Stimulated activated CD4-positive, alpha-beta T cell treated with anti-CD3 and anti-CD28 coated beads, Interleukin-12 subunit alpha, Interleukin-12 subunit beta, amount 100 ng/mL, for 48 hours (primary cell): ENCODE results near the gene RAB5IF.
A peak's percentile ranks its signal among the peaks of the same experiment; 100 is the strongest.
"Not testable (repeated sequence)": the region's sequence is repeated elsewhere in the genome, so short reads cannot be mapped to it uniquely, and the experiment has no call there.

Experiments
- DNase-seq, 3 donors: peaks; one replicate each; pipeline ENCODE4 v3.0.0-alpha.2; 2020; ENCODE audit warnings: low read depth in 2 of 3, low spot score in 1 of 3

Gene RAB5IF

DNA sequence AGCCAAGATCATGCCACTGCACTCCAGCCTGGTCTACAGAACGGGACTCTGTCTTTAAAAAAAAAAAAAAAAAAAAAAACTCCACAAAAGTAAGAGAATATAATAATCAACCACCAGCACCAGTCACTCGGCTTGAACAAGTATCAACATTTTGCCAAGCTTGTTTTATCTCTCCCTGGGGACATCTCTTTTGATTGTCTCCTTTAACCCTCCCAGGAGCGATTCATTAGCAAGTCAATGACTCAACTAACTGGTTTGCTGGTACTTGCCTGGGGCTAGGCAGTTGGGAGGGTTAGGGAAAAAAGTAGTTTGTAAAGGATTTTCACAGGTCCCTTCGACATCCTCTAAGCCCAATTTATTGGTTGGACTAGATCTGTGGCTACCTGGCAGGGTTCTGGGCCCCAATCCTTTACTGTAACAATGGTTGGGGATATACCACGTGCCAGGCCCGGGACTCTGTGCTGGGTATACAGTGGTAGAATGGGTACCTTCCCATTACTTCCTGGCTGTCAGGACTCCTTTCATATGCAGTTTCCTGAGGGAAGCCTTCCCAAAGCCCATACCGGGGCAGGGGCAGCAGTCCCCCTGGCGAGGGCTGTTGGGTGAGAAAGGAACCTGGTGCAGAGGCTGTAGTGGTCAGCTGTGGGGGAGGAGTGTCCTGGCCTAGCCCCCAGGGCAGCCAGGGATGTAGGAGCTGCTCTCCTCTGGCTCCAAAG lies 20.0 kb upstream of the RAB5IF start:
- no peak for DNase-seq

DNA sequence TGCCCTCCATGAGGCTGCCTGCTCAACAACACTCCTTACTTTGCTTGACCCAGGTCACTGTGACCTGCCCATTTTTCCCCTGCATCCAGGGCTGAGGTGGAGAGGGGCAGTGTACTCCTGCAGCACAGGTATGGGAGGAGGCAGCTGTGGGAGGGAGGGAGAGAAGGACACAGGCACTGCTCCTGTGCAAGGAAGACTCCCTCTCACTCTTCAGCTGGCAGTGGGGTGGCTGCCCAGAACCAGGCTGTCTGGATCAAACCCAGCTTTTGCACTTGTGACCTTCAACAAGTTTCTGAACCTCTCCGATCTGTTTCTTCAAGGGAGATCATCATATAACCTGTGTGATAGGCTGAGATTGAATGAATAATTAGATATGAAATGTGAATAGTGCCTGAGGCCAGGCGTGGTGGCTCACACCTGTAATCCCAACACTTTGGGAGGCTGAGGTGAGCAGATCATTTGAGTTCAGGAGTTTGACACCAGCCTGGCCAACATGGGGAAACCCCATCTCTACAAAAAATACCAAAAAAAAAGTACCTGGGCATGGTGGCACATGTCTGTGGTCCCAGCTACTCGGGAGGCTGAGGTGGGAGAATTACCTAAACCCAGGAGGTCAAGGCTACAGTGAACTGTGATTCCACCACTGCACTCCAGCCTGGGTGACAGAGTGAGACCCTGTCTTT lies 18.1 kb upstream of the RAB5IF start:
- DNase-seq: no peak

DNA sequence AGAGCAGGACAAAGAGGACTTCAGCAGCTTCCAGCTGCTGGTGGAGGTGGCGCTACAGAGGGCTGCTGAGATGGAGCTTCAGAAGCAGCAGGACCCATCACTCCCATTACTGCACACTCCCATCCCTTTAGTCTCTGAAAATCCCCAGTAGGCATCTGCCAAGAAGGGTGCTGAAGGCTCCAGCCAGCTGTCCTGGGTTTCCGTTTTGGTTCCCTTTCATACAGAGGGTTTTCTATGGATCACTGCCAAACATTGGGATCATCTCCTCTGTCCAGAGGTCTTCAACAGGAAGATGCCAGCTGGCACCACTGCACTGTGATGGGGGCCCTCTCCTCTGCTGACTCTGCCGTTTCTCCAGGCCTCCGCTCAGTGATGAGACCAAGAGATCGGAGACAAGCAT lies 14.3 kb upstream of the RAB5IF start:
- DNase-seq: no peak

DNA sequence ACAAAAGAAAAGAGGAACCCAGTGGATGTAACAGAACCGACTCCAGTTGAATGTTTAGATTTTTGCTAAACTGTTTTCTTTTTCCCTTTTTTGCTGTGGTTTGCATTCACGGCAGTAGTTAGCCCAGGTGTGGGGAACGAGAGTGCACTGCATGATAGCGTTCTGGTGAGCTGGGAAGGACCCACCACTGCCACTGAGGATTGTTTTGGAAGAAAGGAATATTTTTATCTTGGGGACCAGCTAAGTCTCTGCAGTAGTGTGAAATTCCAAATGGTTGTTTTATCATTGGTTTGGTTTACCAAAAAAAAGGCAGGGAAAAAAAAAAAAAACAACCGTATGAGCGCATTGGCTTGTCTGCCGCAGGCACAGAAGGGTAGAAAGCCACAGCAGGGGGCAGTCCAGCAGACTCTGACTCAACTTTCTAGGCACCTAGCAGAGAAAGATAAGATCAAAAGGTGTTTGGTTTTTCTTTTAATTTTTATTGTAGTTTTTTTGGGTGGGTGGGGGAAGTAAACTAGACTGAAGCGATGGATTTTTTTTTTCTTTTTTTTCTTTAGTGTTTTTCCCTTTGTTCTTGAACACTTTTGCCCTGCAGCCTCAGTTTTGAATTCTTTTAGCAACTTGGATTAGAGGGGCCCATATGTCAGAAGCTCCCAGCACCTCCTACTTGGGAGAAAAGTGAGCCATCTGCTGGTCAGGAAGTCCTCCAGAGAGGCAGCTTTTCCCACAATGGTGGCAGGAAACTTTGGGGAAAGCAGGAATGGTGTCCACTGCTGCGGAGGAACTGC lies 13.5 kb upstream of the RAB5IF start:
- DNase-seq: no peak

DNA sequence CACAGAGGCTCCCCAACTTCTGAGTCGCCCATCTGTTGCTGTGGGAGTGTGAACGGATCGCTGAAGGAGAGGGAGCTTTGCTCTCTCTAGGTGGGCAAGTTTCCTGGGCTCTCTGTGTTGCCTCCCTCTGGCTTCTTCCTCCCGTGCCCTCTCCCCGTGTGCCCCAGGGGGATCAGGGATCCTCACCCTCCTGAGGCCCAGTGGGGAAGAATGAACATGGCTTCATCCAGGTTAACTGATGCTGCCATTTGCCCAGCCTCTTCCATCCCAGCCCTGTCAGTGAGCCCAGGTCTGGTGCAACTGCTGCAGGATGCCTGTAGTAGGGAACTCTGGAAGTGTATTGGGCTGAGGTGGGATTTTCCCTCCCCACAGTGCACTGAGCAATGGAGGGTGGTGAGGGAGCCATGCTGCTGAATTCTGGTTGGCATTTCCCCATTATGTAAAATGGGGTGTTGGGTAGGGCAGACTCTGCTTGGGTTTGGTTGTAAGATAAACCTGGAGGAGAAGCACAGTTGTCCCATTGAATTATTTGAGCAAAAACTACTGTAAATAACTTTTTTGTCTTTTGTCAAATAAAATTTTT lies 12.1 kb upstream of the RAB5IF start:
- no peak for DNase-seq

- DNase-seq: no peak
Measured at GRCh38 chr20:36599912-36600345, 5.7 kb upstream of the RAB5IF start.

- DNase-seq: no peak
Measured at GRCh38 chr20:36601540-36601939, 4.0 kb upstream of the RAB5IF start.

DNA sequence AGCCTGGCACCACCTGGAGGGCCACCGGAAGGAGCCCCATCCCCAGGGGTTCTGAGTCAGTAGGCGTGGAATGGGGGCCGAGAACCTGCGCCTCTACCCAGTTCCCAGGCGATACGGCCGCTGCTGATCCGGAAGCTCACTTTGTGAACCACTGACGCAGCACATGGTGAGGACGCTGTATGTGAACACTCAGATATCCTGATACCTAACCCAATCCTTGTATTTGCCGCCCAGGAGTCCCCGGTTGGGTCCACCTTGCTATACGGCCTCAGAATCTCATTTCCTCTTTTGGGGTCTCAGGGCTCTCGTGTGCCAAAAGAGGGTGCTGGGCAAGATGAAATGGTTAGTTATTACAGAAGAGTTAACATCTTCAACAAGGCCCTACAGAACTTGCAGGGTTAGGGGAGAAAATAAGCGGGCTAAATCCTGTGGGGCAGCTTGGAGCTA lies 604 bp upstream of the RAB5IF start:
- DNase-seq: peak in 2 of 3 donors; percentile 34 to 45

DNA sequence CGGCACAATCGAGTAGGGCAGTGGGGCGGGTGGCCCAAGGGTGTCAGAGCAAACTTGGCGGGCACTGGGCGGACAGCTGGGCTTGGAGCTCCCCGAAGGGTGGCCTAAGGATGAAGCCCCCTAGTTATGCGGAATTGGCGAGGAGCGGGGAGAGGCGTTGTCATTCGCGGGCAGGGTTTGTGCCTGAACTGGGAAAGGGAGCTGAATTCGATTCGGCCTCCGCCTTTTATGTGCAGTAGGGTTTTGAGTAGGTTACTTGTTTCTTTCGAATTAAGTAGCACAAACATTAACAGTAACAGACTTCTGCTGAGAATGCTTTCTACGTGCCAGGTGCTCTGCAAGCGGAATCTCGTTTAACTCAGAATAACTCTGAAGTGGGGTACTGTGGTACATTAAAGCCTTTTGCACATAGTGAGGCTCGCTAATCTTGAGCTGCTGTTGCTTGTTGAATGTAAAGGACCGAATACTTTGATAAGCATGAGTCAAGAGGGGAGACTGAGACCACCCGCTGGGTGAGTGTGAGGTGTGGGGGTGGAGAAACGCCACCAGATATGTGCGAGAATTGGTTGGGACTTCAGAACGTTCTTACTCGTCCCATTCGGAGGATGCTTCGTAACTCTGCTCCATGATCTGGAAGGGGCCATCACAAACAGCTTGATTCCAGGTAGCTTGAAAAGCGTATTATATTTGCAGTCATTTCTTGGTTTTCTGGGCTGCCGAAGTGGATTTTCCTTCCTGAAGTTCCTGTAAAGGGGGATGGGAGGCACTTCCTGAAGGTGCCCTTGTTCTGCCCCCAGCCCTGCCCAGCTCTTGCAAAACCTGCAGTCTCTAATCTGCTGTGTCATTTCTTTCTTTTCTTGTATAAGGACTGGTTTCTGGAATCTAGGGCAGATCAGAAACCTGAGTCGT lies 833 bp downstream of the RAB5IF start:
- DNase-seq: no peak

DNA sequence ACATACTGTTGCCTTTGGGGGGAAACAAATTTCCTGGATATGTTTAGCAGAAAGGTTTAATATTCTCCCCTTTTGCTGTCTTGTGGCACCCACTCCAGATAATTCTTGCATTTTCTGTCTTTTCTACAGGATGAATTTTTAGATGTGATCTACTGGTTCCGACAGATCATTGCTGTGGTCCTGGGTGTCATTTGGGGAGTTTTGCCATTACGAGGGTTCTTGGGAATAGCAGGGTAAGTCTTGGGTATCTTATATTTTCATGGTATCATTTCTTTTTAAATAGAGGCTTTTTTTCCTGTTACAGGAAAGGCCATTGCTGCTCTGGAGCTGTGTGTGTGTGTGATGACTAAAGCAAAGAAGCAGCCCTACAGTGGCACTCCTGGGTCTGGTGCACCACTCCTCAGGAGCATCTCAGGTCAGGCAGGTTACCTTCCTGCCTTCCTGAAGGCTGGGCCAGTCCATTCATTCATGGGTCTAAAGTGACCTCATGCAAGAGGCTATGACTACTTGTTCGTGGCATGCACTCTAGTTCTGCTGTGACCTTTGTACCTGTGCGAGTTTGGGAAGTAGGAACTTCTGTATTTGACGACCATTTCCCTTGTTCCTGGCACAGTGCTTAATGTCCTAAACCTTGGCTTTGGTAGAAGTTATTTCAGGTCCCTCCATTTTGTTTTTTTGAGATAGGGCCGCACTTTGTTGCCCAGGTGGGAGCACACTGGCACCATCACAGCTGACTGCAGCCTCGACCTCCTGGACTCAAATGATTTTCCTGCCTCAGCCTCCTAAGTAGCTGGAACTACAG lies 2.2 kb downstream of the RAB5IF start:
- no peak for DNase-seq

DNA sequence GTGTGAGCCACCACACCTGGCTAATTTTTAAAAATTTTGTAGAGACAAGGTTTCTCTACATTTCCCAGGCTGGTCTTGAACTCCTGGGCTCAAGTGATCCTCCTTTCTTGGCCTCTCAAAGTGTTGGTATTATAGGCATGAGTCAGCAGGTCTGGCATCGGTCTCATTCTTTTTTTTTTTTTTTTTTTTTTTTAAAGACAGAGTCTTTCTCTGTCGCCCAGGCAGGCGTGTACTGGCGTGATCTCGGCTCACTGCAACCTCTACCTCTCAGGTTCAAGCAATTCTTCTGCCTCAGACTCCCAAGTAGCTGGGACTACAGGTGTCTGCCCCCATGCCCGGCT lies 2.8 kb downstream of the RAB5IF start:
- DNase-seq: not testable (repeated sequence)

DNA sequence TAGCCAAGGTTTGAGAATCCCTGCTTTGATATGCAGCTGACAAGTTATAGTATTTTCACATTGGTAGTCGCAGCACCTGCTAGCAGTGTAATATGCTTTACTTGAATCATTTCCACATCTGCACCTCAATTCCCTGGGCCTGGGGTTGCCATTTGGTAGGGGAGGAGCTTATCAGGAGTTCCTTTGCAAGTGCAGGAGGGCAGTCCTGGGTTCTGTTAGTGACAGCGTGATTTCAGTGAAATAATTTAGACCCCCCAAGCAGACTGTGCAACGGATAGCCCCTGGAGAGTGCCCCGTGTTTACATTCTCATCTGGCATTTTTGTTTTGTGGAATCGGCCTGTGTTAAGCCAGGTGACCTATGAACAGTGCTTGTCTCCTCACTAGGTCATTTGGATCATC lies 6.0 kb downstream of the RAB5IF start:
- DNase-seq: no peak

DNA sequence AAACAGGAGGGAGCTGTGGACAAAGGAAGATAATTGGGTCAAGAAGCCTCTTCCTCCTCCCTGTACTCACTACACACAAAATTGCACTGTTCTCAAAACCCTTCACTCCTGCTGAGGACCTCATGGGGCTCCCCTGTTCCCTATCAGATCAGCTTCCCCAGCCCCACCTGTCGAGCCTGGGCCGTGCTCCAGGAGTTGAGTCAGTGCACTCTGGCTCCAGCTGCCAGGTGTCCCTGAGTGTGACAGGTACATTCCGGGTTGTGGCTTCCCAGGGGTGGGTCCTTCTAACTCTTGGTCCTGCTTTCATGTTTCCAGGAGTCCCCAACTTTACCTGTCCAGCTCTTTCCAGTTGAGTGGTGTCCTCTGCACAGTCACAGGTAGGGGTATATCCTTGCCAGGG lies 8.4 kb downstream of the RAB5IF start:
- DNase-seq: no peak

DNA sequence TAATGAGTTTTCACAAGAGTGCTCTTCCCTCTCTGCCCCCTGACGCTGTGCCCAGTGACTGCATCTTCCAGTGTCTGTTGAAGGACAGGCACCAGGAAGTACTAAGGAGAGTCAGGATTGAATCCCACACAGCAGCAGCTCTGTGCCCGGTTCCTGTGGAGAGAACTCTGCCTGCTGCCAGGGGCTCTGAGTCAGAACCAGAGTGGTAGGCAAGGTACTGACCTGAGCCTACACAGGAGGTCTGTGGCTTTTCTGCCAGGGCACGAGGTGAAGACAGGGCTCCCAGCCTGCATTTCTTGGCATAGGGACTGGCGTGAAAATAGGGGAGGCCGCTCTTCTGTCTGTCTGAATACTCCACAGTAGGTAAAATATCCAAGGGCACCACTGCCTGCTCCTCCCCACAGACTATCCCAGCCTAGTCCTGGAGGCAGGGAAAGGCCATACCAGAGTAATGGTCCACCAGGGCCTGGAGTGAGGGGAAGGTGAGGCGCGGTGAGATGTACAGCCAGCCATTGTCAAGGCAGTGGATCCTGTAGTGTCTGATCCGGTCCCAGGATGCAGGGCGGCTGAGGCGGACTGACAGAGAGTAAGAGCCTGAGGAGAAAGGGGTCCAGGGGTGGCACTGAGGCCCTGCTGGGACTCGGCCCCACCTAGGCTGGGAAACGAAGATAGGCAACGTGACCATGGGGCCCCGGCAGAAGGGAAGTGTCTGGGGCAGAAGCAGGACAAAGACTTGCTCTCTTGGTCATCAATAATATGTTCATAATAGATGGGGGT lies 9.4 kb downstream of the RAB5IF start:
- DNase-seq: no peak

GRCh38 chr20:36620917-36621316 lies 15.3 kb downstream of the RAB5IF start:
- DNase-seq: no peak

DNA sequence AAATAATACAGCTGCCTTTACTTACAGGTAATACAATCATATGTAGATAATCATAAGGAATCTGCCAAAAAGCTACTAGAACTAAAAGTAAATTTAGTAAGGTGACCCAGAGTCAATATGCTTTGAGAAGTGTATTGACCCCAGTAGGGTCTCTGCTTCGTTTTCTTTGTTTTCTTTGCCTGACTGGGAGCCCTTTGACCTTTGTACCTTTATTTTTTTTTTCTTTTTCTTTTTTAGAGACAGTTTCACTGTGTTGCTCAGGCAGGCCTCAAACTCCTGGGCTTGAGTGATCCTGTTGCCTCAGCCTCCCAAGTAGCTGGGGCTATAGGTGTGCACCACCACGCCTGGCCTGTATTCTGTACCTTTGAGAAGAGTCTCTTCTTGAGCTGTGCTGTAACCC lies 17.9 kb downstream of the RAB5IF start:
- no peak for DNase-seq

- DNase-seq: no peak
Measured at GRCh38 chr20:36624068-36624943, 18.7 kb downstream of the RAB5IF start.

DNA sequence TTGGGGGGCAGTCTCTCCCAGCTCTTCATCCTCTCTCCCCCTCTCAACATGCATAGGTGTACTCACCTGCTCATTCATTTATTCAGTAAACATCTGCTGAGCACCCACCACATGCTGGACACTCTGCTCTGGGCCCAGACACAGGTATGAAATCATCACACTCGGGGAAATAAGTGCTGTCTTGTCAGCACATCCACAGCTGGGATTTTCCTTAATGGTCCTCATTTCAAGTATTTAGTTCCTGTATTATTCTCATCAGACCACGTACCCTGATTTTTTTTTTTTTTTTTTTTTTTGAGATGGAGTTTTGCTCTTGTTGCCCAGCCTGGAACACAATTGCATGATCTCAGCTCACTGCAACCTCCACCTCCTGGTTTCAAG lies 19.4 kb downstream of the RAB5IF start:
- DNase-seq: no peak
